Hepatocyte (in vitro differentiated cells): Measurements from ENCODE around the gene SHH.

Source experiments
- EZH2phosphoT487 ChIP-seq: fragments of 200-600 bp; sonication (generic); IDR thresholded peaks from one replicate; pipeline ENCODE4 v1.6.1; 2018; ENCODE audit warnings: antibody characterized with exemption, mild to moderate bottlenecking, low read depth, moderate library complexity; ENCODE audit not compliant: unreplicated experiment, severe bottlenecking
- TF ChIP-seq, protein P1 (sequence below): fragments of 200-600 bp; sonication (generic); IDR thresholded peaks from 2 replicates; pipeline ENCODE4 v1.5.1; 2016; ENCODE audit warnings: antibody characterized with exemption, mild to moderate bottlenecking; ENCODE audit not compliant: poor library complexity

DNA sequence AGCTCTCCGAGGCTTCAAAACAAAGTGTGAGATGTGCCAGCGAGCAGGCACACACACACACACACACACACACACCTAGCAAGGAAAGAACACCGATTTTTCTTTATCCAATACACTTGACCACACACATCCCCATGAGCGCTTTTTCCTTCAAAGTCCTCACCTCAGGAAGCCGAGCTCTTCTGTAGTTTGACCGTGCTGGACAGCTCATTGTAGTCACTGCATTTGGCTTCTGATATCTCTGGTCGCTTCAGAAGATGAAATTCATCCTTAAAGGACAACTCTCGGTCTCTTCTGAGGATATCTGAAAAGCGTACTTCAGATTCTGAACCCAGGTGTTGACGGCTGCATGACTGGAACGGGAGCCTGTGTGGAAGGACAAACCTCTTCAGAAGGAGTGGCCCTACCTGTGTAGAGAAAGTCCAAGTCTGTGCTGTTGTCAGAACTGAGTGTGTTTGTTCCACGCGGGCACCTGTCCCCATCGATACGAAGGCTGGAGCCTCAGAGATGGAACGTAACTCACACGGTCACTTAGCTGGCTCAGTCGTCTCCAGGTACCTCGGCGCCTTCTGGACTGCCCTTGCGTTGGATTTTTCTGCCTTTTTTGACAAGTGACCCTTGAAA, 28.1 kb upstream of the SHH start:
- no peak for TF ChIP-seq EZH2phosphoT487
- TF ChIP-seq, protein P1, sequence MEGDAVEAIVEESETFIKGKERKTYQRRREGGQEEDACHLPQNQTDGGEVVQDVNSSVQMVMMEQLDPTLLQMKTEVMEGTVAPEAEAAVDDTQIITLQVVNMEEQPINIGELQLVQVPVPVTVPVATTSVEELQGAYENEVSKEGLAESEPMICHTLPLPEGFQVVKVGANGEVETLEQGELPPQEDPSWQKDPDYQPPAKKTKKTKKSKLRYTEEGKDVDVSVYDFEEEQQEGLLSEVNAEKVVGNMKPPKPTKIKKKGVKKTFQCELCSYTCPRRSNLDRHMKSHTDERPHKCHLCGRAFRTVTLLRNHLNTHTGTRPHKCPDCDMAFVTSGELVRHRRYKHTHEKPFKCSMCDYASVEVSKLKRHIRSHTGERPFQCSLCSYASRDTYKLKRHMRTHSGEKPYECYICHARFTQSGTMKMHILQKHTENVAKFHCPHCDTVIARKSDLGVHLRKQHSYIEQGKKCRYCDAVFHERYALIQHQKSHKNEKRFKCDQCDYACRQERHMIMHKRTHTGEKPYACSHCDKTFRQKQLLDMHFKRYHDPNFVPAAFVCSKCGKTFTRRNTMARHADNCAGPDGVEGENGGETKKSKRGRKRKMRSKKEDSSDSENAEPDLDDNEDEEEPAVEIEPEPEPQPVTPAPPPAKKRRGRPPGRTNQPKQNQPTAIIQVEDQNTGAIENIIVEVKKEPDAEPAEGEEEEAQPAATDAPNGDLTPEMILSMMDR = no peak
